K562 (cell line): ENCODE data around the gene CRTC3. TPM values are rescaled to one million over a fixed set of nuclear protein-coding genes. Genes with fewer than 3 reads are reported as not detected.

ENCODE experiments used
- ATAC-seq: fragments of 200-7000 bp; cut with Tn5 transposase; 3 replicates; pipeline ENCODE4 v1.9.1; 2020; ENCODE audit warnings: moderate library complexity
- BruUV-seq: library from RNA; stranded (reverse); fragments of 400-500 nt; replicated peaks from 2 replicates; lab custom pipeline; 2021; lab: Mats Ljungman, UMichigan
- CTCF ChIA-PET: fragments of 300-600 bp; formaldehyde crosslinking; extraction: SDS; loops from one replicate; lab custom pipeline; 2021; ENCODE audit warnings: low intra/inter-chr PET ratio; lab: Yijun Ruan, JAX
- POLR2A ChIA-PET: fragments of 300-600, 350-650 bp; sonication (Branson Sonifier 250); formaldehyde crosslinking; extraction: SDS; loops from one replicate; lab custom pipeline; 2021; ENCODE audit warnings: antibody characterized with exemption, inconsistent platforms; lab: Yijun Ruan, JAX
- DNase-seq, 4 experiments: peaks; one replicate each; pipeline versions ENCODE4 v3.0.0 to v3.0.0-alpha.2; 2011 to 2018; ENCODE audit warnings: low spot score in 3 of 4, mixed read lengths in 3 of 4; ENCODE audit errors: extremely low read depth in 1 of 4
- FAIRE-seq: peaks from 2 replicates; lab custom pipeline; 2011; peaks lifted over from hg19 to GRCh38; lab: Jason Lieb, UNC
- H2AFZ ChIP-seq: 2 replicates; pipeline ENCODE4 v1.6.0; 2011; ENCODE audit warnings: low read depth, low read length, control low read depth, inconsistent platforms
- H3K27ac ChIP-seq: fragments of 200-600 bp; 3 replicates; pipeline ENCODE4 v1.8.0; 2011; ENCODE audit warnings: low read depth, mild to moderate bottlenecking, control low read depth, inconsistent platforms, low read length, moderate library complexity, mixed read lengths; ENCODE audit errors: extremely low read depth
- H3K27me3 ChIP-seq, 2 experiments: fragments of 300-600 bp in 1 of 2; 2 replicates in 1 of 2; 3 replicates in 1 of 2; pipeline versions ENCODE4 v1.6.0 to v1.8.0; 2011; ENCODE audit warnings: inconsistent platforms in 2 of 2, low read length in 2 of 2, mild to moderate bottlenecking in 1 of 2, mixed read lengths in 1 of 2, moderate library complexity in 1 of 2; ENCODE audit not compliant: control insufficient read depth in 2 of 2, insufficient read depth in 2 of 2
- H3K36me3 ChIP-seq: fragments of 300-600 bp; 3 replicates; pipeline ENCODE4 v1.8.0; 2011; ENCODE audit warnings: mild to moderate bottlenecking, low read length, inconsistent platforms; ENCODE audit not compliant: control insufficient read depth, insufficient read depth
- H3K4me1 ChIP-seq, 2 experiments: fragments of 200-600 bp in 1 of 2; replicated peaks in 1 of 2; 2 replicates in 1 of 2; 3 replicates in 1 of 2; pipeline versions ENCODE4 v1.5.1 to v1.8.0; 2011; ENCODE audit warnings: inconsistent platforms in 2 of 2, low read length in 2 of 2, mild to moderate bottlenecking in 1 of 2, mixed read lengths in 1 of 2, moderate library complexity in 1 of 2; ENCODE audit not compliant: control insufficient read depth in 2 of 2, insufficient read depth in 2 of 2
- H3K4me2 ChIP-seq: 2 replicates; pipeline ENCODE4 v1.6.1; 2011; ENCODE audit warnings: low read length, control low read depth, inconsistent platforms, mixed read lengths; ENCODE audit not compliant: insufficient read depth
- H3K4me3 ChIP-seq: fragments of 200-600 bp; sonication (generic), shearing (Covaris generic); 2 replicates; pipeline ENCODE4 v1.5.1; 2016; ENCODE audit warnings: control low read depth, inconsistent platforms
- H3K79me2 ChIP-seq: fragments of 200-600 bp; 3 replicates; pipeline ENCODE4 v1.8.0; 2011; ENCODE audit warnings: low read length, inconsistent platforms; ENCODE audit not compliant: control insufficient read depth, insufficient read depth
- H3K9ac ChIP-seq, 2 experiments: 2 replicates each; pipeline versions ENCODE4 v1.6.0 to v1.6.1; 2011; ENCODE audit warnings: low read depth in 2 of 2, low read length in 2 of 2, control low read depth in 1 of 2, inconsistent platforms in 1 of 2, mild to moderate bottlenecking in 1 of 2, mixed read lengths in 1 of 2; ENCODE audit not compliant: insufficient read depth in 1 of 2
- H3K9me1 ChIP-seq: one replicate; pipeline ENCODE4 v1.6.0; 2011; ENCODE audit warnings: inconsistent platforms, mild to moderate bottlenecking, low read length, moderate library complexity; ENCODE audit not compliant: control insufficient read depth, insufficient read depth
- H3K9me3 ChIP-seq: replicated peaks from 2 replicates; pipeline ENCODE4 v1.5.1; 2011; ENCODE audit warnings: low read depth, low read length, inconsistent platforms; ENCODE audit not compliant: control insufficient read depth, insufficient read depth
- H4K20me1 ChIP-seq: replicated peaks from 2 replicates; pipeline ENCODE4 v1.6.1; 2011; ENCODE audit warnings: low read length, inconsistent platforms, mixed read lengths; ENCODE audit not compliant: control insufficient read depth, insufficient read depth
- ARID1B ChIP-seq: fragments of 450-650 bp; IDR thresholded peaks from 2 replicates; pipeline ENCODE4 v1.6.1; 2016; ENCODE audit warnings: antibody characterized with exemption, mild to moderate bottlenecking, inconsistent platforms
- BCOR ChIP-seq: fragments of 450-650 bp; IDR thresholded peaks from 2 replicates; pipeline ENCODE4 v1.6.1; 2016
- BRCA1 ChIP-seq, 2 experiments: fragments of 450-650 bp in 1 of 2; sonication (generic) in 1 of 2; formaldehyde crosslinking in 1 of 2; IDR thresholded peaks; 2 replicates each; pipeline versions ENCODE4 v1.5.0 to v1.6.1; 2017 to 2020; ENCODE audit warnings: mild to moderate bottlenecking in 1 of 2, missing genetic modification reagents in 1 of 2
- CBX8 ChIP-seq: fragments of 200-600 bp; sonication (generic); IDR thresholded peaks from 2 replicates; pipeline ENCODE4 v1.6.1; 2012; ENCODE audit warnings: borderline replicate concordance, mixed run types, low read depth, mild to moderate bottlenecking, moderate library complexity, mixed read lengths, low read length, control low read depth, inconsistent platforms; ENCODE audit not compliant: poor library complexity, severe bottlenecking; ENCODE audit errors: extremely low read depth
- DPF2 ChIP-seq: fragments of 450-650 bp; IDR thresholded peaks from 2 replicates; pipeline ENCODE4 v1.6.1; 2016
- KDM1A ChIP-seq, 2 experiments: fragments of 450-650 bp; IDR thresholded peaks; 2 replicates each; pipeline ENCODE4 v1.6.1; 2016; ENCODE audit warnings: mild to moderate bottlenecking in 2 of 2
- KLF1 ChIP-seq: fragments of 450-650 bp; IDR thresholded peaks from 2 replicates; pipeline ENCODE4 v1.6.1; 2016; ENCODE audit warnings: missing genetic modification characterization, missing compliant biosample characterization
- MCM5 ChIP-seq: fragments of 450-650 bp; IDR thresholded peaks from 2 replicates; pipeline ENCODE4 v1.6.1; 2016; ENCODE audit warnings: low read depth
- SRSF1 ChIP-seq: fragments of 200-400 bp; formaldehyde crosslinking; IDR thresholded peaks from 2 replicates; pipeline ENCODE4 v1.6.1; 2017; ENCODE audit warnings: mild to moderate bottlenecking, low read depth, low read length, moderate library complexity
- TCF3 ChIP-seq: sonication (generic); formaldehyde crosslinking; IDR thresholded peaks from 2 replicates; pipeline ENCODE4 v1.4.0; 2020; ENCODE audit warnings: mild to moderate bottlenecking, missing genetic modification reagents
- ZNF79 ChIP-seq: fragments of 250-450 bp; sonication (Bioruptor Pico); IDR thresholded peaks from 2 replicates; pipeline ENCODE4 v1.4.0; 2020; ENCODE audit warnings: low read depth, mild to moderate bottlenecking, moderate library complexity
- WGBS: fragments of 100-300 bp; shearing (Covaris generic); methylation state at CpG from one replicate; pipeline ENCODE4 v1.1.6; 2016; ENCODE audit warnings: low coverage, mixed read lengths; ENCODE audit not compliant: insufficient coverage; ENCODE audit errors: missing lambda C conversion rate; 5-methylcytosine and 5-hydroxymethylcytosine counted together
- in situ Hi-C: fragments of 300-500 bp; cut with MboI; formaldehyde crosslinking; loops from 4 replicates; pipeline ENCODE4 v1.15.0; 2018; ENCODE audit warnings: inconsistent platforms, mixed read lengths
- intact Hi-C: fragments of 100-400 bp; cut with micrococcal nuclease; formaldehyde crosslinking; loops from 2 replicates; pipeline ENCODE4 v1.14.2; 2022
- polyA plus RNA-seq, 8 experiments: library from polyadenylated mRNA; depleted of rRNA in 4 of 8; stranded (reverse) in 5 of 8; unstranded in 3 of 8; fragments of >200 nt; fragmentation: Nextera tagmentation in 2 of 8; fragmentation: Illumina TruSeq in 1 of 8; extraction: Ambion mirVana in 2 of 8; extraction: Trizol in 1 of 8; gene quantifications; 2 replicates each; pipeline versions ENCODE4 v1.2.1 to v1.2.3, GENCODE V29; 2011 to 2014; ENCODE audit warnings: inconsistent platforms in 1 of 8, missing spikeins in 1 of 8
- total RNA-seq, 7 experiments: library from RNA; depleted of rRNA in 6 of 7; stranded (reverse); fragments of >200 nt in 6 of 7; fragmentation: Illumina TruSeq in 2 of 7; extraction: Trizol in 2 of 7; gene quantifications; 2 replicates each; pipeline versions ENCODE4 v1.2.1 to v1.2.3, GENCODE V29; 2011 to 2021; ENCODE audit warnings: low replicate concordance in 1 of 7
- TF ChIP-seq, protein P1 (sequence below): sonication (generic); formaldehyde crosslinking; IDR thresholded peaks from 2 replicates; pipeline ENCODE4 v1.8.0; 2022; ENCODE audit warnings: mild to moderate bottlenecking, missing genetic modification reagents
- TF ChIP-seq, protein P2 (sequence below): sonication (generic); formaldehyde crosslinking; IDR thresholded peaks from 2 replicates; pipeline ENCODE4 v1.8.1; 2023; ENCODE audit warnings: mild to moderate bottlenecking, missing genetic modification reagents
- TF ChIP-seq, protein P3 (sequence below): fragments of 450-650 bp; conservative IDR thresholded peaks from 2 replicates; pipeline ENCODE4 v1.6.1; 2016; ENCODE audit warnings: missing genetic modification characterization, low read depth, mild to moderate bottlenecking, control low read depth, missing compliant biosample characterization
- TF ChIP-seq, protein P4 (sequence below): sonication (generic); formaldehyde crosslinking; IDR thresholded peaks from 2 replicates; pipeline ENCODE4 v1.8.1; 2023; ENCODE audit warnings: mild to moderate bottlenecking, missing genetic modification reagents, moderate library complexity

The CRTC3 gene
- total and polyA plus RNA-seq, 9 of the 15 experiments (the other 6 are each of a cell fraction or from before 2014, with no cell fraction given): 1.2 to 19.0 (median 11.6) TPM

DNA sequence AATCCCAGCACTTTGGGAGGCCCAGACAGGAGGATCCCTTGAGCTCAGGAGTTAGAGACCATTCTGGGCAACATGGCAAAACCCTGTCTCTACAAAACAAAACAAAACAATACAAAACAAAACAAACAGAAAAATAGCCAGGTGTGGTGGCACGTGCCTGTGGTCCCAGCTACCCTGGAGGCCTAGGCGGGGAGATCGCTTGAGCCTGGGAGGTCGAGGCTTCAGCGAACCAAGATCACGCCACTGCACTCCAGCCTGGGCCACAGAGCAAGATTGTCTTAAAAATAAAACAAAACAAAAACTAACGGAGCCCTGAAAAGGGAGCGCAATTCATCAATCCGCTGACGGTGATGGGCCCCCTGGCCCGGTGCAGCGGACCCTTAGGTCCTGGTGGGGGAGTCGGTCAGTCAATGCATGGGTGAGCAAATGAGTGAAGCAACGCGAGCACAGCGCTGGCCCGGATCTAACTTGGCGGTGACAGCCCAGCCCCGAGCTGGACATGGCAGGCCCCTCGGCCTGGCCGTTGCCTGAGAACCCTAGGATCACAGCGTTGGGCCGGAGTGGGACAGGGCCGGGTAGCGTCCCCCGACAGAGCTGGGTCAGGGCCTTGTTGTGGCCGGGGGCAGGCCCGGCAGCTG, 135.0 kb downstream of the CRTC3 start:
- Histone ChIP-seq H3K4me3 (peak overlapping the region; percentile 50), H3K79me2 (peaks cover 10% of the 10 kb centered on the region; the same call in 2 of the 3 replicates), H3K27ac (peak overlapping the region; percentile 89), H3K9me1 (no peaks in the 10 kb centered on the region), H2AFZ (peak overlapping the region; percentile 85), H3K36me3 (no peaks in the 10 kb centered on the region), H4K20me1 (no peaks in the 10 kb centered on the region), H3K4me2 (peak overlapping the region; percentile 75), H3K9me3 (no peaks in the 10 kb centered on the region), H3K27me3 (no peaks in the 10 kb centered on the region), H3K9ac (peak overlapping the region; percentile 81 to 96), H3K4me1 (peaks cover 22 to 35% of the 10 kb centered on the region in 2 experiments)
- DNase-seq: peak in 2 of 4 experiments; percentile 60 to 61
- 36% methylated on average over 28 of the region's 28 CpGs for WGBS
- CTCF ChIA-PET: no interaction called here
- intact Hi-C loops: loop anchor here (2.0 kb wide), 1 partner anchor 16 kb away; no protein-coding TSS in a partner anchor
- ATAC-seq: peak; percentile 66
- POLR2A ChIA-PET: interaction anchor here (0.6 to 1.3 kb wide), 4 partner anchors 9 to 325 kb away, joined by 3 read pairs; no protein-coding TSS in a partner anchor
- BruUV-seq: no TSS peak
- FAIRE-seq: no peak
- in situ Hi-C loops: no loop called here
- TF ChIP-seq CBX8: no peak
- peak; percentile 12; the same call in 1 of the 2 replicates for TF ChIP-seq ARID1B
- TF ChIP-seq, protein P1, sequence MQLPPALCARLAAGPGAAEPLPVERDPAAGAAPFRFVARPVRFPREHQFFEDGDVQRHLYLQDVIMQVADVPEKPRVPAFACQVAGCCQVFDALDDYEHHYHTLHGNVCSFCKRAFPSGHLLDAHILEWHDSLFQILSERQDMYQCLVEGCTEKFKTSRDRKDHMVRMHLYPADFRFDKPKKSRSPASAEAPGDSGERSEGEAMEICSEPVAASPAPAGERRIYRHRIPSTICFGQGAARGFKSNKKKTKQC (CRISPR knock-in tag): no peak
- TF ChIP-seq KLF1 (tag): no peak
- TF ChIP-seq, protein P2, sequence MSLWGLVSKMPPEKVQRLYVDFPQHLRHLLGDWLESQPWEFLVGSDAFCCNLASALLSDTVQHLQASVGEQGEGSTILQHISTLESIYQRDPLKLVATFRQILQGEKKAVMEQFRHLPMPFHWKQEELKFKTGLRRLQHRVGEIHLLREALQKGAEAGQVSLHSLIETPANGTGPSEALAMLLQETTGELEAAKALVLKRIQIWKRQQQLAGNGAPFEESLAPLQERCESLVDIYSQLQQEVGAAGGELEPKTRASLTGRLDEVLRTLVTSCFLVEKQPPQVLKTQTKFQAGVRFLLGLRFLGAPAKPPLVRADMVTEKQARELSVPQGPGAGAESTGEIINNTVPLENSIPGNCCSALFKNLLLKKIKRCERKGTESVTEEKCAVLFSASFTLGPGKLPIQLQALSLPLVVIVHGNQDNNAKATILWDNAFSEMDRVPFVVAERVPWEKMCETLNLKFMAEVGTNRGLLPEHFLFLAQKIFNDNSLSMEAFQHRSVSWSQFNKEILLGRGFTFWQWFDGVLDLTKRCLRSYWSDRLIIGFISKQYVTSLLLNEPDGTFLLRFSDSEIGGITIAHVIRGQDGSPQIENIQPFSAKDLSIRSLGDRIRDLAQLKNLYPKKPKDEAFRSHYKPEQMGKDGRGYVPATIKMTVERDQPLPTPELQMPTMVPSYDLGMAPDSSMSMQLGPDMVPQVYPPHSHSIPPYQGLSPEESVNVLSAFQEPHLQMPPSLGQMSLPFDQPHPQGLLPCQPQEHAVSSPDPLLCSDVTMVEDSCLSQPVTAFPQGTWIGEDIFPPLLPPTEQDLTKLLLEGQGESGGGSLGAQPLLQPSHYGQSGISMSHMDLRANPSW (CRISPR knock-in tag): no peak; the same call in 1 of the 2 replicates
- TF ChIP-seq, protein P3, sequence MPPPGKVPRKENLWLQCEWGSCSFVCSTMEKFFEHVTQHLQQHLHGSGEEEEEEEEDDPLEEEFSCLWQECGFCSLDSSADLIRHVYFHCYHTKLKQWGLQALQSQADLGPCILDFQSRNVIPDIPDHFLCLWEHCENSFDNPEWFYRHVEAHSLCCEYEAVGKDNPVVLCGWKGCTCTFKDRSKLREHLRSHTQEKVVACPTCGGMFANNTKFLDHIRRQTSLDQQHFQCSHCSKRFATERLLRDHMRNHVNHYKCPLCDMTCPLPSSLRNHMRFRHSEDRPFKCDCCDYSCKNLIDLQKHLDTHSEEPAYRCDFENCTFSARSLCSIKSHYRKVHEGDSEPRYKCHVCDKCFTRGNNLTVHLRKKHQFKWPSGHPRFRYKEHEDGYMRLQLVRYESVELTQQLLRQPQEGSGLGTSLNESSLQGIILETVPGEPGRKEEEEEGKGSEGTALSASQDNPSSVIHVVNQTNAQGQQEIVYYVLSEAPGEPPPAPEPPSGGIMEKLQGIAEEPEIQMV: no peak
- TF ChIP-seq, protein P4, sequence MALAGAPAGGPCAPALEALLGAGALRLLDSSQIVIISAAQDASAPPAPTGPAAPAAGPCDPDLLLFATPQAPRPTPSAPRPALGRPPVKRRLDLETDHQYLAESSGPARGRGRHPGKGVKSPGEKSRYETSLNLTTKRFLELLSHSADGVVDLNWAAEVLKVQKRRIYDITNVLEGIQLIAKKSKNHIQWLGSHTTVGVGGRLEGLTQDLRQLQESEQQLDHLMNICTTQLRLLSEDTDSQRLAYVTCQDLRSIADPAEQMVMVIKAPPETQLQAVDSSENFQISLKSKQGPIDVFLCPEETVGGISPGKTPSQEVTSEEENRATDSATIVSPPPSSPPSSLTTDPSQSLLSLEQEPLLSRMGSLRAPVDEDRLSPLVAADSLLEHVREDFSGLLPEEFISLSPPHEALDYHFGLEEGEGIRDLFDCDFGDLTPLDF: peak; percentile 46; the same call in 1 of the 2 replicates
- no peak for TF ChIP-seq BRCA1 (IDR thresholded peaks at IDR 0.05)
- no peak for TF ChIP-seq BRCA1 (CRISPR knock-in tag; IDR thresholded peaks at IDR 0.05)
- peak; percentile 23; the same call in 1 of the 2 replicates for TF ChIP-seq DPF2
- no peak for TF ChIP-seq SRSF1
- TF ChIP-seq ZNF79: no peak
- peak; percentile 67 for TF ChIP-seq BCOR
- TF ChIP-seq TCF3: no peak
- no peak for TF ChIP-seq MCM5
- peak in 1 of 2 experiments; percentile 44; a peak in 1 of 4 replicates for TF ChIP-seq KDM1A (IDR thresholded peaks at IDR 0.05)
